ENCODE measurements around the gene CNNM3.

GRCh38 chr2:96877631-96878092 lies 61.6 kb downstream of the CNNM3 start:
- TF ChIP-seq POLR2A (IDR thresholded peaks at IDR 0.05; ENCODE audit: low read length), result no peak
- TF ChIP-seq GATA1 (IDR thresholded peaks at IDR 0.05; ENCODE audit: low read depth, low read length), result no peak
